Astrocyte of the cerebellum (primary cell): Measurements from ENCODE around the gene ELL2.

ENCODE experiments used
- DNase-seq: peaks from one replicate; pipeline ENCODE4 v3.0.0-alpha.2; 2011; ENCODE audit warnings: low read depth
- H3K4me3 ChIP-seq: 2 replicates; pipeline ENCODE4 v1.5.1; 2011; ENCODE audit warnings: mild to moderate bottlenecking, low read depth, low read length, moderate library complexity
- CTCF ChIP-seq: IDR thresholded peaks from 2 replicates; pipeline ENCODE4 v1.5.1; 2012; ENCODE audit warnings: low read length, low read depth, moderate library complexity, mild to moderate bottlenecking; ENCODE audit errors: missing control alignments
- in situ Hi-C: cut with HindIII; loops from 2 replicates; pipeline ENCODE4 v1.10.0; 2017; ENCODE audit warnings: low sequenced_read_pairs

The ELL2 gene

DNA sequence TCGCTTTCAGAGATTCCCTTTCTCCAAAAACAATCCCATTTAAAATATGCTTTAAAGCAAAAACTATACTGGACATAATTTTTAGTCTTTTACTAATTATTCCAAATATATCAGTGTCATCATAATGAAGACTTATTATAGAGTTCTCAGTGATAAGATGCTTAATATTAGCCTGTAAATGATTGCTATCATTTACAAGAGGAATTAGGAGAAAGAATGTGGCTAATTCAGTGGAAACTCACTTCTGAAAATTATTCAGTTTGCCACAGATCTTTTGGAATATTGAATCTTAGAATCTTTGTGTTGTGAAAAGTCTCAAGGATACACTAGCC is 114.4 kb downstream of the ELL2 start:
- in situ Hi-C loops: no loop called here
- DNase-seq: no peak
- H3K4me3 ChIP-seq: no peak overlapping the region
- TF ChIP-seq CTCF: no peak

- in situ Hi-C loops: no loop called here
- TF ChIP-seq CTCF: peak; percentile 91
- no peak overlapping the region for H3K4me3 ChIP-seq
- DNase-seq: peak; percentile 54
Measured at GRCh38 chr5:95846554-95847260, 114.9 kb downstream of the ELL2 start.

- no peak for TF ChIP-seq CTCF
- no peak for DNase-seq
- H3K4me3 ChIP-seq: no peak overlapping the region
- in situ Hi-C loops: no loop called here
Measured at GRCh38 chr5:95845391-95845790, 116.3 kb downstream of the ELL2 start.

DNA sequence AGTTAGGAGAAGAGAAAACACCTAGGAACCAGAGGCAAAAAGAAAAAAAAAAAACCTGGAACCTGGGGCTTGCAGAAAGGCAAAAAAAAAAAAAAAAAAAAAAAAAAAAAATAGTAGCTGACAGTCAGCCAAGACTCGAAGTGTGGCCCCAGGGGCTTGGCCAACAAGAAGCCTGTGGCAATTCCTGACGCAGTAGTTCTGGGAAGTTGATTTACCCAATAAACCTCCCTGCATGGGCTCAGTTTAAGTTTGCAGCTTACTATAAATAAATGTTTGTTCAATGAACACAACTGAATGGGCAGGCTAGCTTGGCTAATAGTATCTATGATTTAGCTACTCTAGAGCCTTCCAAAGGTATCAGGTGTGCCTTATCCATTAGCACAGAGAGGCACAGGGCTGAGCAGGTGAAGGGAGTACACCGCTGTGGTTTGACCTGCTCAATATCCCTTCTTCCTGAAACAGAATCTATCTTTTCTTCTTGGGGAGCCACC is 117.9 kb downstream of the ELL2 start:
- TF ChIP-seq CTCF: no peak
- H3K4me3 ChIP-seq: no peak overlapping the region
- in situ Hi-C loops: no loop called here
- peak; percentile 29 for DNase-seq

DNA sequence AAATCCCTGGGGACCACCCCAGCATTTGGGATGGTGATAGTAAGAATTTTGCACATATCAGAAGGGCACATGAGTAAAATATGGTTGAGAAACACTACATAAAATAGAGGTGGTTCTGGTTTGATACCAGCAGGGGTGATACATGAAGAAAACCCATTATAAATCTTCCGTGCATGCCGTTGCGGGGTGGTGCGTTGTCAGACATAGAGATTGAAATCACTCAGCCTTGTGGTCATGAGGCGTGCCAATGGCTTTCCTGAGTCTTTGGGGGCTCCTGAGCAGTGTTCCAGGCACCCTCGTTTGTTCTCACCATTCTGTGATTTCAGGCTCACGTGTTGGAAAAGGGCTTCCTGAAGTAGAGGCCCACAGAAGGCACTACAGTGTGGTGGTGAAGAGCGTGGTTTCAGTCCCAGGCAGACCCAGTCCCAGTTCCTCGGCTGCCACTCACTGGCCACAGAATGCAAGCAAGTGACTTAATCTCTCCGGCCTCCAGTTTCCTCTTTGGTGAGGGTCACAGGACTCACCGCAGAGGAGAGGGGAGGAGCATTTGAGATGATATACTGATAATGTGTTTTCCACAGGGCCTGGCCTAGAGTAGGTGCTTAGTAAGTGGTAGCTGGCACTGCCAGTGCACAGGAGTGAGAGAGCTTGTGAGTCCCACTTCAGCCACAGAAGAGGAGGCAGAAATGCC is 118.7 kb downstream of the ELL2 start:
- DNase-seq: no peak
- H3K4me3 ChIP-seq: no peak overlapping the region
- no peak for TF ChIP-seq CTCF
- in situ Hi-C loops: no loop called here

DNA sequence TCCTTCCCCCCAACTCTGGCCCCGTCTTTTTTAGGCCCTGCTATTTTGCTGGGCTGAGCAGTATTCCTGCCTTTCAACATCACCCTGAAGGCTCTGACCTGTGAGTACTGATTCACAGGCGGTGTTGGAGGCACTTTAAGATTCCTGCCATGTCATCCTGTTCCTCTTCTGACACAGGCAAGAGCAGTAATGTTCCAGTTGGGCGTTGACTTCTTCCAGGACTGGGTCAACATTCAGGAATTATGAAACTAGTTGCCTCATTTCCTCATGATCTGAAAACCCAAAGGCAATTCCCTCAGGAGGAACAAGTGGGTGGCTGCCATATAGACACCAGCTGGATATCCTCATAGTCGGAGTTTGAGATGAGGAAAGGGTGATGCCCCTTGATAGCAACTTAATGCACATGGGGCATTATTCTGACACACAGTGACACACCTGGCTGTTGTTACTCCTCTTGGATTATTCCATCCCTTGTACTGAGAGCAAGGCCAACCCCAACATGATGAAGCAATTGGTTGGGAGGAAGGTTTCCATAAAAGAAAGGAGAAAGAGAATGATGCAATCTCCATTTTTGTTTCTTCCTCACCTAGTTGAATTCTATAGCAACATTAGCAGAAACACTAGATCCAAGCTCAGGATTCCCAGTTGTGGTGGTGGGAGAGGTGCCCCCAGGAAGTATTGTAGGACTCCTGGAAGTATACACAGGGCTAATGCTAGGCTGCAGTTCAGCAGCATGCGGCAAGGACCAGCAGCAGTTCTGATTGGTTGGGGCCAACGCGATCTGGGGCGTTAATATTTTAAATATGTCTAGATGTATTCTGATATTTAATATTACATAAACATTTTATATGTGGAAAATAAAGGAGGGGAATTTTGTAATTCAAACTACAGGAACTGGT is 119.5 kb downstream of the ELL2 start:
- DNase-seq: no peak
- no peak for TF ChIP-seq CTCF

More for the DNA sequence above, 119.5 kb downstream of the ELL2 start:
- H3K4me3 ChIP-seq: no peak overlapping the region
- in situ Hi-C loops: no loop called here
